Mesendoderm (in vitro differentiated cells): ENCODE results near the gene LRRC38.

ENCODE experiments used
- DNase-seq: peaks from one replicate; pipeline ENCODE4 v3.0.0; 2013
- H2AK5ac ChIP-seq: 2 replicates; pipeline ENCODE4 v1.6.1; 2013; ENCODE audit warnings: low read length, inconsistent platforms
- H2BK120ac ChIP-seq: 2 replicates; pipeline ENCODE4 v1.6.1; 2013; ENCODE audit warnings: low read depth, mild to moderate bottlenecking, low read length, moderate library complexity, mixed read lengths
- H2BK15ac ChIP-seq: replicated peaks from 2 replicates; pipeline ENCODE4 v1.6.1; 2013; ENCODE audit warnings: low read depth, mild to moderate bottlenecking, moderate library complexity
- H2BK5ac ChIP-seq: 2 replicates; pipeline ENCODE4 v1.6.1; 2013; ENCODE audit warnings: low read length, inconsistent platforms
- H3K18ac ChIP-seq: 2 replicates; pipeline ENCODE4 v1.6.1; 2013; ENCODE audit warnings: mild to moderate bottlenecking, low read length, mixed read lengths
- H3K23ac ChIP-seq: one replicate; pipeline ENCODE4 v1.6.1; 2013; ENCODE audit warnings: low read length
- H3K27ac ChIP-seq: 2 replicates; pipeline ENCODE4 v1.5.1; 2013; ENCODE audit warnings: low read depth, mild to moderate bottlenecking, inconsistent platforms, low read length, moderate library complexity
- H3K27me3 ChIP-seq: 2 replicates; pipeline ENCODE4 v1.6.1; 2013; ENCODE audit warnings: low read length, control low read depth, mild to moderate bottlenecking, inconsistent platforms; ENCODE audit not compliant: insufficient read depth, poor library complexity
- H3K36me3 ChIP-seq: 2 replicates; pipeline ENCODE4 v1.6.1; 2013; ENCODE audit warnings: low read length, inconsistent platforms; ENCODE audit not compliant: control insufficient read depth, insufficient read depth
- H3K4ac ChIP-seq: one replicate; pipeline ENCODE4 v1.6.1; 2013; ENCODE audit warnings: low read depth, mild to moderate bottlenecking, low read length, moderate library complexity
- H3K4me1 ChIP-seq: 2 replicates; pipeline ENCODE4 v1.6.1; 2013; ENCODE audit warnings: low read depth, low read length, inconsistent platforms; ENCODE audit not compliant: control insufficient read depth
- H3K4me2 ChIP-seq: 2 replicates; pipeline ENCODE4 v1.6.1; 2013; ENCODE audit warnings: low read length
- H3K4me3 ChIP-seq: 2 replicates; pipeline ENCODE4 v1.5.1; 2013; ENCODE audit warnings: mild to moderate bottlenecking, low read length
- H3K56ac ChIP-seq: one replicate; pipeline ENCODE4 v1.6.1; 2013; ENCODE audit warnings: low read length
- H3K79me1 ChIP-seq: 2 replicates; pipeline ENCODE4 v1.6.1; 2013; ENCODE audit warnings: low read length, inconsistent platforms
- H3K79me2 ChIP-seq: 2 replicates; pipeline ENCODE4 v1.6.1; 2013; ENCODE audit warnings: mild to moderate bottlenecking, low read length; ENCODE audit not compliant: control insufficient read depth, insufficient read depth
- H3K9ac ChIP-seq: 2 replicates; pipeline ENCODE4 v1.6.1; 2013; ENCODE audit warnings: low read length, inconsistent platforms
- H4K5ac ChIP-seq: one replicate; pipeline ENCODE4 v1.6.1; 2013; ENCODE audit warnings: low read length
- H4K8ac ChIP-seq: one replicate; pipeline ENCODE4 v1.6.1; 2013; ENCODE audit warnings: low read depth, mild to moderate bottlenecking, control low read depth, low read length, moderate library complexity
- WGBS: extraction: QIAGEN DNeasy Blood & Tissue Kit; methylation state at CpG from one replicate; pipeline ENCODE4 v1.1.7; 2013; ENCODE audit warnings: low lambda C conversion rate, missing lambda C conversion rate; ENCODE audit not compliant: insufficient coverage; ENCODE audit errors: extremely low coverage; 5-methylcytosine and 5-hydroxymethylcytosine counted together

Gene LRRC38

GRCh38 chr1:13536571-13536970, 22.8 kb upstream of the LRRC38 start:
- Histone ChIP-seq H3K4me1 (no peaks in the 10 kb centered on the region), H2BK5ac (no peak overlapping the region), H3K27ac (no peak overlapping the region), H3K23ac (no peak overlapping the region), H3K4me2 (no peak overlapping the region), H3K79me1 (no peaks in the 10 kb centered on the region), H4K8ac (no peak overlapping the region), H4K5ac (no peak overlapping the region), H3K79me2 (no peaks in the 10 kb centered on the region), H3K4ac (no peak overlapping the region), H3K56ac (no peak overlapping the region), H3K36me3 (no peaks in the 10 kb centered on the region), H3K27me3 (no peaks in the 10 kb centered on the region), H3K4me3 (no peak overlapping the region), H2AK5ac (no peak overlapping the region), H2BK120ac (no peak overlapping the region), H3K9ac (no peak overlapping the region), H3K18ac (no peak overlapping the region), H2BK15ac (no peak overlapping the region)
- WGBS: no CpG with 5 or more reads among the region's 4 CpGs
- DNase-seq: no peak

- H3K79me2 ChIP-seq: no peaks in the 10 kb centered on the region
- H3K9ac ChIP-seq: no peak overlapping the region
- no peak overlapping the region for H3K23ac ChIP-seq
- H3K4me1 ChIP-seq: no peaks in the 10 kb centered on the region
- no peak overlapping the region for H3K4me3 ChIP-seq
- no peak overlapping the region for H2BK120ac ChIP-seq
- H3K27me3 ChIP-seq: no peaks in the 10 kb centered on the region
- no peaks in the 10 kb centered on the region for H3K79me1 ChIP-seq
- no peak overlapping the region for H3K27ac ChIP-seq
- H3K56ac ChIP-seq: no peak overlapping the region
- no peak overlapping the region for H4K8ac ChIP-seq
- H3K4me2 ChIP-seq: no peak overlapping the region
- H2BK5ac ChIP-seq: no peak overlapping the region
- H4K5ac ChIP-seq: no peak overlapping the region
- no peak overlapping the region for H2AK5ac ChIP-seq
- no CpG with 5 or more reads among the region's 6 CpGs for WGBS
- H2BK15ac ChIP-seq: no peak overlapping the region
- DNase-seq: no peak
- no peak overlapping the region for H3K4ac ChIP-seq
- H3K18ac ChIP-seq: no peak overlapping the region
- no peaks in the 10 kb centered on the region for H3K36me3 ChIP-seq
These were observed 21.4 kb upstream of the LRRC38 start for GRCh38 chr1:13535227-13535626.

GRCh38 chr1:13528320-13528719, 14.5 kb upstream of the LRRC38 start:
- no peak overlapping the region for H2BK15ac ChIP-seq
- no peaks in the 10 kb centered on the region for H3K4me1 ChIP-seq
- H4K5ac ChIP-seq: no peak overlapping the region
- H3K4me3 ChIP-seq: no peak overlapping the region
- WGBS: no CpG with 5 or more reads among the region's 6 CpGs
- no peaks in the 10 kb centered on the region for H3K36me3 ChIP-seq
- H3K27ac ChIP-seq: no peak overlapping the region
- no peak overlapping the region for H3K56ac ChIP-seq
- no peak overlapping the region for H3K4me2 ChIP-seq
- no peak overlapping the region for H2AK5ac ChIP-seq
- no peaks in the 10 kb centered on the region for H3K27me3 ChIP-seq
- H3K23ac ChIP-seq: no peak overlapping the region
- H2BK120ac ChIP-seq: no peak overlapping the region
- DNase-seq: no peak
- H2BK5ac ChIP-seq: no peak overlapping the region
- no peak overlapping the region for H3K4ac ChIP-seq
- no peaks in the 10 kb centered on the region for H3K79me1 ChIP-seq
- no peak overlapping the region for H3K18ac ChIP-seq
- no peak overlapping the region for H3K9ac ChIP-seq
- no peak overlapping the region for H4K8ac ChIP-seq
- H3K79me2 ChIP-seq: no peaks in the 10 kb centered on the region

- Histone ChIP-seq H3K27ac (no peak overlapping the region), H3K79me1 (no peaks in the 10 kb centered on the region), H2BK15ac (no peak overlapping the region), H3K4me3 (no peak overlapping the region), H3K36me3 (no peaks in the 10 kb centered on the region), H4K8ac (no peak overlapping the region), H3K18ac (no peak overlapping the region), H3K4me2 (no peak overlapping the region), H3K4me1 (no peaks in the 10 kb centered on the region), H3K27me3 (no peaks in the 10 kb centered on the region), H2AK5ac (no peak overlapping the region), H3K79me2 (no peaks in the 10 kb centered on the region), H3K23ac (no peak overlapping the region), H3K56ac (no peak overlapping the region), H2BK120ac (no peak overlapping the region), H3K4ac (no peak overlapping the region), H4K5ac (no peak overlapping the region), H2BK5ac (no peak overlapping the region), H3K9ac (no peak overlapping the region)
- peak; percentile 24 for DNase-seq
- WGBS: no CpG with 5 or more reads among the region's 8 CpGs
These were observed 10.1 kb upstream of the LRRC38 start for GRCh38 chr1:13523780-13524477.

- Histone ChIP-seq H3K79me1 (no peaks in the 10 kb centered on the region), H3K4me2 (no peak overlapping the region), H3K27ac (no peak overlapping the region), H3K23ac (no peak overlapping the region), H3K4me1 (no peaks in the 10 kb centered on the region), H3K56ac (no peak overlapping the region), H3K36me3 (no peaks in the 10 kb centered on the region), H3K18ac (no peak overlapping the region), H3K4ac (no peak overlapping the region), H2BK15ac (no peak overlapping the region), H2BK5ac (no peak overlapping the region), H3K9ac (no peak overlapping the region), H3K4me3 (no peak overlapping the region), H3K79me2 (no peaks in the 10 kb centered on the region), H4K8ac (no peak overlapping the region), H4K5ac (no peak overlapping the region), H3K27me3 (no peaks in the 10 kb centered on the region), H2BK120ac (no peak overlapping the region), H2AK5ac (no peak overlapping the region)
- WGBS: no CpG with 5 or more reads among the region's 12 CpGs
- no peak for DNase-seq
These were observed 7.2 kb upstream of the LRRC38 start for GRCh38 chr1:13520985-13521384.

- H3K56ac ChIP-seq: no peak overlapping the region
- H3K4me1 ChIP-seq: no peaks in the 10 kb centered on the region
- H2BK15ac ChIP-seq: no peak overlapping the region
- H3K36me3 ChIP-seq: no peaks in the 10 kb centered on the region
- H2BK5ac ChIP-seq: no peak overlapping the region
- no peak overlapping the region for H4K8ac ChIP-seq
- H3K27ac ChIP-seq: no peak overlapping the region
- no peak overlapping the region for H3K4me3 ChIP-seq
- H3K18ac ChIP-seq: no peak overlapping the region
- no peak overlapping the region for H3K4me2 ChIP-seq
- peaks cover 8% of the 10 kb centered on the region for H3K27me3 ChIP-seq
- DNase-seq: peak; percentile 80
- no peak overlapping the region for H3K23ac ChIP-seq
- H2BK120ac ChIP-seq: no peak overlapping the region
- no peak overlapping the region for H3K4ac ChIP-seq
- no peak overlapping the region for H3K9ac ChIP-seq
- no peak overlapping the region for H2AK5ac ChIP-seq
- WGBS: no CpG with 5 or more reads among the region's 18 CpGs
- no peaks in the 10 kb centered on the region for H3K79me1 ChIP-seq
- no peaks in the 10 kb centered on the region for H3K79me2 ChIP-seq
- no peak overlapping the region for H4K5ac ChIP-seq
These were observed 3.5 kb upstream of the LRRC38 start for GRCh38 chr1:13517193-13517812.
